HEK293 (cell line): Measurements from ENCODE around the gene DIP2C.

Experiments used
- CTCF ChIA-PET: fragments of 350-600 bp; formaldehyde crosslinking; extraction: SDS; loops from one replicate; lab custom pipeline; 2021; ENCODE audit warnings: antibody characterized with exemption; lab: Yijun Ruan, JAX
- POLR2A ChIA-PET: fragments of 300-600 bp; formaldehyde crosslinking; extraction: SDS; loops from one replicate; lab custom pipeline; 2020; ENCODE audit warnings: antibody characterized with exemption, inconsistent platforms; lab: Yijun Ruan, JAX
- H3K27ac ChIP-seq: fragments of 200-500 bp; sonication (Bioruptor generic); 2 replicates; pipeline ENCODE4 v1.5.1; 2014; ENCODE audit warnings: low read depth, low read length, control low read depth, inconsistent platforms; ENCODE audit errors: extremely low read depth
- H3K36me3 ChIP-seq, 2 experiments: fragments of 200-500 bp in 1 of 2; sonication (Bioruptor generic) in 1 of 2; 1 replicate in 1 of 2; 2 replicates in 1 of 2; pipeline ENCODE4 v1.5.1; 2014 to 2017; ENCODE audit warnings: inconsistent platforms in 2 of 2, low read length in 2 of 2; ENCODE audit not compliant: control insufficient read depth in 2 of 2, insufficient read depth in 1 of 2
- H3K4me1 ChIP-seq: fragments of 200-500 bp; sonication (Bioruptor generic); 2 replicates; pipeline ENCODE4 v1.5.1; 2014; ENCODE audit warnings: mild to moderate bottlenecking, low read length, inconsistent platforms; ENCODE audit not compliant: control insufficient read depth, insufficient read depth
- H3K4me3 ChIP-seq: 2 replicates; pipeline ENCODE4 v1.5.1; 2011; ENCODE audit warnings: low read depth, mild to moderate bottlenecking, control low read depth, low read length, moderate library complexity
- H3K9me3 ChIP-seq: fragments of 200-500 bp; sonication (Bioruptor generic); 2 replicates; pipeline ENCODE4 v1.5.1; 2014; ENCODE audit warnings: low read depth, low read length, inconsistent platforms; ENCODE audit not compliant: control insufficient read depth, insufficient read depth
- CTCF ChIP-seq: fragments of 450-650 bp; formaldehyde crosslinking; IDR thresholded peaks from 2 replicates; pipeline ENCODE4 v1.5.1; 2016; ENCODE audit warnings: missing biosample characterization, missing genetic modification characterization
- KLF1 ChIP-seq: fragments of 450-650 bp; formaldehyde crosslinking; IDR thresholded peaks from 2 replicates; pipeline ENCODE4 v1.5.1; 2016; ENCODE audit warnings: missing biosample characterization, missing genetic modification characterization
- SCRT2 ChIP-seq: fragments of 450-650 bp; formaldehyde crosslinking; IDR thresholded peaks from 2 replicates; pipeline ENCODE4 v1.5.1; 2016; ENCODE audit warnings: missing biosample characterization, missing genetic modification characterization
- ZBTB1 ChIP-seq: fragments of 450-650 bp; formaldehyde crosslinking; IDR thresholded peaks from 2 replicates; pipeline ENCODE4 v1.5.1; 2016; ENCODE audit warnings: missing biosample characterization, missing genetic modification characterization
- ZBTB17 ChIP-seq: fragments of 450-650 bp; formaldehyde crosslinking; IDR thresholded peaks from 2 replicates; pipeline ENCODE4 v1.5.1; 2016; ENCODE audit warnings: missing biosample characterization, missing genetic modification characterization
- ZBTB48 ChIP-seq: fragments of 450-650 bp; formaldehyde crosslinking; IDR thresholded peaks from 2 replicates; pipeline ENCODE4 v1.5.1; 2016; ENCODE audit warnings: missing biosample characterization, missing genetic modification characterization
- ZEB2 ChIP-seq: fragments of 450-650 bp; formaldehyde crosslinking; IDR thresholded peaks from 2 replicates; pipeline ENCODE4 v1.5.1; 2016; ENCODE audit warnings: missing biosample characterization, missing genetic modification characterization
- ZFP37 ChIP-seq: fragments of 450-650 bp; formaldehyde crosslinking; IDR thresholded peaks from 2 replicates; pipeline ENCODE4 v1.5.1; 2016; ENCODE audit warnings: missing biosample characterization, missing genetic modification characterization
- ZFP69B ChIP-seq: fragments of 450-650 bp; formaldehyde crosslinking; IDR thresholded peaks from 2 replicates; pipeline ENCODE4 v1.5.1; 2016; ENCODE audit warnings: missing biosample characterization, missing genetic modification characterization
- ZNF202 ChIP-seq: fragments of 450-650 bp; formaldehyde crosslinking; IDR thresholded peaks from 2 replicates; pipeline ENCODE4 v1.5.1; 2016; ENCODE audit warnings: missing biosample characterization, missing genetic modification characterization, borderline replicate concordance
- ZNF266 ChIP-seq: fragments of 450-650 bp; formaldehyde crosslinking; IDR thresholded peaks from 2 replicates; pipeline ENCODE4 v1.5.1; 2016; ENCODE audit warnings: missing biosample characterization, missing genetic modification characterization, low read depth
- ZNF335 ChIP-seq: fragments of 450-650 bp; formaldehyde crosslinking; conservative IDR thresholded peaks from 2 replicates; pipeline ENCODE4 v1.5.1; 2016; ENCODE audit warnings: missing biosample characterization, missing genetic modification characterization
- ZNF350 ChIP-seq: fragments of 450-650 bp; formaldehyde crosslinking; IDR thresholded peaks from 2 replicates; pipeline ENCODE4 v1.5.0; 2017; ENCODE audit warnings: missing biosample characterization, mild to moderate bottlenecking, missing genetic modification characterization
- ZNF37A ChIP-seq: fragments of 450-650 bp; IDR thresholded peaks from 2 replicates; pipeline ENCODE4 v1.5.1; 2018; ENCODE audit warnings: missing biosample characterization, missing genetic modification characterization
- ZNF391 ChIP-seq: fragments of 450-650 bp; formaldehyde crosslinking; IDR thresholded peaks from 2 replicates; pipeline ENCODE4 v1.5.1; 2016; ENCODE audit warnings: low read depth, missing biosample characterization, missing genetic modification characterization, borderline replicate concordance
- ZNF394 ChIP-seq: fragments of 450-650 bp; formaldehyde crosslinking; IDR thresholded peaks from 2 replicates; pipeline ENCODE4 v1.5.1; 2016; ENCODE audit warnings: missing biosample characterization, missing genetic modification characterization, mild to moderate bottlenecking, moderate library complexity, borderline replicate concordance
- ZNF404 ChIP-seq: fragments of 450-650 bp; formaldehyde crosslinking; IDR thresholded peaks from 2 replicates; pipeline ENCODE4 v1.5.1; 2017; ENCODE audit warnings: missing biosample characterization, missing genetic modification characterization
- ZNF510 ChIP-seq: fragments of 450-650 bp; formaldehyde crosslinking; IDR thresholded peaks from 2 replicates; pipeline ENCODE4 v1.5.1; 2018; ENCODE audit warnings: mild to moderate bottlenecking, missing genetic modification characterization, missing biosample characterization; ENCODE audit not compliant: insufficient replicate concordance
- ZNF626 ChIP-seq: fragments of 450-650 bp; sonication (Bioruptor Pico); formaldehyde crosslinking; IDR thresholded peaks from 2 replicates; pipeline ENCODE4 v1.5.1; 2018; ENCODE audit warnings: missing biosample characterization, missing genetic modification characterization, inconsistent platforms
- ZSCAN5A ChIP-seq: fragments of 450-650 bp; formaldehyde crosslinking; IDR thresholded peaks from 2 replicates; pipeline ENCODE4 v1.5.1; 2016; ENCODE audit warnings: missing biosample characterization, missing genetic modification characterization
- TF ChIP-seq, protein P1 (sequence below): fragments of 450-650 bp; formaldehyde crosslinking; IDR thresholded peaks from 2 replicates; pipeline ENCODE4 v1.5.1; 2016; ENCODE audit warnings: missing biosample characterization, missing genetic modification characterization, borderline replicate concordance
- TF ChIP-seq, protein P2 (sequence below): fragments of 450-650 bp; IDR thresholded peaks from 2 replicates; pipeline ENCODE4 v1.5.1; 2018; ENCODE audit warnings: missing biosample characterization, missing genetic modification characterization

Gene DIP2C

GRCh38 chr10:504121-504611 lies 185.3 kb downstream of the DIP2C start (continued):
- TF ChIP-seq, protein P1, sequence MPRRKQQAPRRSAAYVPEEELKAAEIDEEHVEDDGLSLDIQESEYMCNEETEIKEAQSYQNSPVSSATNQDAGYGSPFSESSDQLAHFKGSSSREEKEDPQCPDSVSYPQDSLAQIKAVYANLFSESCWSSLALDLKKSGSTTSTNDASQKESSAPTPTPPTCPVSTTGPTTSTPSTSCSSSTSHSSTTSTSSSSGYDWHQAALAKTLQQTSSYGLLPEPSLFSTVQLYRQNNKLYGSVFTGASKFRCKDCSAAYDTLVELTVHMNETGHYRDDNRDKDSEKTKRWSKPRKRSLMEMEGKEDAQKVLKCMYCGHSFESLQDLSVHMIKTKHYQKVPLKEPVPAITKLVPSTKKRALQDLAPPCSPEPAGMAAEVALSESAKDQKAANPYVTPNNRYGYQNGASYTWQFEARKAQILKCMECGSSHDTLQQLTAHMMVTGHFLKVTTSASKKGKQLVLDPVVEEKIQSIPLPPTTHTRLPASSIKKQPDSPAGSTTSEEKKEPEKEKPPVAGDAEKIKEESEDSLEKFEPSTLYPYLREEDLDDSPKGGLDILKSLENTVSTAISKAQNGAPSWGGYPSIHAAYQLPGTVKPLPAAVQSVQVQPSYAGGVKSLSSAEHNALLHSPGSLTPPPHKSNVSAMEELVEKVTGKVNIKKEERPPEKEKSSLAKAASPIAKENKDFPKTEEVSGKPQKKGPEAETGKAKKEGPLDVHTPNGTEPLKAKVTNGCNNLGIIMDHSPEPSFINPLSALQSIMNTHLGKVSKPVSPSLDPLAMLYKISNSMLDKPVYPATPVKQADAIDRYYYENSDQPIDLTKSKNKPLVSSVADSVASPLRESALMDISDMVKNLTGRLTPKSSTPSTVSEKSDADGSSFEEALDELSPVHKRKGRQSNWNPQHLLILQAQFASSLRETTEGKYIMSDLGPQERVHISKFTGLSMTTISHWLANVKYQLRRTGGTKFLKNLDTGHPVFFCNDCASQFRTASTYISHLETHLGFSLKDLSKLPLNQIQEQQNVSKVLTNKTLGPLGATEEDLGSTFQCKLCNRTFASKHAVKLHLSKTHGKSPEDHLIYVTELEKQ (tag by site-specific recombination), result no peak

- Histone ChIP-seq H3K36me3 (no peaks in the 10 kb centered on the region), H3K4me1 (peaks cover 6% of the 10 kb centered on the region; the same call in 1 of the 2 replicates), H3K27ac (no peak overlapping the region), H3K4me3 (no peak overlapping the region), H3K9me3 (no peaks in the 10 kb centered on the region)
- TF ChIP-seq SCRT2 (tag by site-specific recombination), result peak; percentile 63
- no peak for TF ChIP-seq ZNF202
- peak; percentile 28 for TF ChIP-seq ZBTB17 (tag by site-specific recombination)
- POLR2A ChIA-PET, result no interaction called here
- CTCF ChIA-PET, result no interaction called here
These were observed 187.9 kb downstream of the DIP2C start for GRCh38 chr10:501596-501995.

GRCh38 chr10:500876-501275 lies 188.6 kb downstream of the DIP2C start:
- no peaks in the 10 kb centered on the region for H3K9me3 ChIP-seq
- ChIA-PET CTCF (interaction anchor here (0.9 kb wide), 1 partner anchor 10 kb away, joined by 5 read pairs; no protein-coding TSS in a partner anchor), POLR2A (no interaction called here)
- TF ChIP-seq ZBTB48 (tag by site-specific recombination) (no peak), ZNF626 (tag by site-specific recombination) (no peak), ZSCAN5A (tag by site-specific recombination) (no peak), ZNF510 (tag by site-specific recombination) (no peak), ZNF394 (no peak), ZNF266 (tag by site-specific recombination) (no peak)
- no peak overlapping the region for H3K4me3 ChIP-seq
- no peak overlapping the region for H3K27ac ChIP-seq
- peaks cover 6% of the 10 kb centered on the region; the same call in 1 of the 2 replicates for H3K4me1 ChIP-seq
- H3K36me3 ChIP-seq, result no peaks in the 10 kb centered on the region

- POLR2A ChIA-PET, result no interaction called here
- TF ChIP-seq ZNF391 (no peak), ZFP69B (tag by site-specific recombination) (no peak), ZNF404 (no peak), KLF1 (tag by site-specific recombination) (no peak), ZFP37 (tag by site-specific recombination) (no peak), ZBTB1 (tag by site-specific recombination) (no peak), CTCF (tag by site-specific recombination) (no peak), ZNF350 (tag by site-specific recombination) (no peak), ZEB2 (no peak), ZNF335 (tag by site-specific recombination) (no peak), ZNF37A (tag by site-specific recombination) (no peak)
- TF ChIP-seq, protein P2, sequence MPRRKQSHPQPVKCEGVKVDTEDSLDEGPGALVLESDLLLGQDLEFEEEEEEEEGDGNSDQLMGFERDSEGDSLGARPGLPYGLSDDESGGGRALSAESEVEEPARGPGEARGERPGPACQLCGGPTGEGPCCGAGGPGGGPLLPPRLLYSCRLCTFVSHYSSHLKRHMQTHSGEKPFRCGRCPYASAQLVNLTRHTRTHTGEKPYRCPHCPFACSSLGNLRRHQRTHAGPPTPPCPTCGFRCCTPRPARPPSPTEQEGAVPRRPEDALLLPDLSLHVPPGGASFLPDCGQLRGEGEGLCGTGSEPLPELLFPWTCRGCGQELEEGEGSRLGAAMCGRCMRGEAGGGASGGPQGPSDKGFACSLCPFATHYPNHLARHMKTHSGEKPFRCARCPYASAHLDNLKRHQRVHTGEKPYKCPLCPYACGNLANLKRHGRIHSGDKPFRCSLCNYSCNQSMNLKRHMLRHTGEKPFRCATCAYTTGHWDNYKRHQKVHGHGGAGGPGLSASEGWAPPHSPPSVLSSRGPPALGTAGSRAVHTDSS (tag by site-specific recombination), result no peak
- TF ChIP-seq, all 188 proteins: peak for 0
- CTCF ChIA-PET, result no interaction called here
- no peaks in the 10 kb centered on the region for H3K36me3 ChIP-seq
- no peak overlapping the region; the same call in 1 of the 2 replicates for H3K27ac ChIP-seq
- no peaks in the 10 kb centered on the region for H3K9me3 ChIP-seq
- H3K4me3 ChIP-seq, result no peak overlapping the region
- H3K4me1 ChIP-seq, result peaks cover 6% of the 10 kb centered on the region; the same call in 1 of the 2 replicates
These were observed 189.5 kb downstream of the DIP2C start for GRCh38 chr10:499991-500390.
